Measurements from ENCODE around the gene KLHL14.

The KLHL14 gene

DNA sequence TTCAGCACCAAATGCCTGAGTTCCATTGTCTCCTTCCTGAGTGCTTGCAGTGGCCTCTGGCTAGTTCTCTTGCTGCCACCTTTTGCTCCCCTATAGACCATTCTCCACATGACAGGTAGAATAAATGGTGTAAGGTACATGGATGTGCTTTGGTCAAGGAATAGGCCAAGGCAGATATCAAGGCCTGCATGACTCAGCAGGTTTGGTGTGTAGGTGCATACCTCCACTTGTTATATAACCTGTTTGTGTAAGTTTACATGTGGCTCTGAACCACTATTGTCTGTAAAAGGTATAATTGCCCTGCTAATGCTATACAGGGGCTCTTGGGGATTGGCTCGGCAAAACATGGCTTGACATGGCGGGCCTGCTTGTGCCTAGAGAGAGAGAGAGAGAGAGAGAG, 143.5 kb downstream of the KLHL14 start:
- no peak for DNase-seq

DNA sequence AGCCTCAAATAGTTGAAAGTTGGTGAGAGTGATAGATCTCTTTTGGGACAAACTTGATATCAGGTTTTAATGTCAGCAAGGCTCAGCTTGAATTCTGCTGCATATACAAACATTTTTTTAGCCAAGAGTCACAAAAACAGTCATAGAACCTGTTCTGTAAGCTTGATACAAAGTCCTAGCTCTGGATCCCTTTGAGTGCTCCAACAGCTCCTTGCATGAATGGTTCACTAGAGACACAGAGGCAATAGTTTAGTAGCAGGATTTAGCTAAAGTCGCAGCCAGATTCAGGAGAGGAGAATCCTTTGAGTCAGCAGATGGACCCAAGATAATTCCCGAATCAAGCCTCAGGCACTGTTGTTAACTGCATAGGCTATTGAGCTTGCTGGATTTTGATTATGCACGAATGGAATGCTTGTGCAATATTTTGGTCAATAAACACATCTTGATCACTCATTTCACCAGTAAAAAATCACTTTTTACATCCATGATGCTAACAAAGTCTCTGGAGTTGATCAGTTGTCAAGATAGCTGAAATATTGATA, 148.6 kb downstream of the KLHL14 start:
- no peak for DNase-seq

DNA sequence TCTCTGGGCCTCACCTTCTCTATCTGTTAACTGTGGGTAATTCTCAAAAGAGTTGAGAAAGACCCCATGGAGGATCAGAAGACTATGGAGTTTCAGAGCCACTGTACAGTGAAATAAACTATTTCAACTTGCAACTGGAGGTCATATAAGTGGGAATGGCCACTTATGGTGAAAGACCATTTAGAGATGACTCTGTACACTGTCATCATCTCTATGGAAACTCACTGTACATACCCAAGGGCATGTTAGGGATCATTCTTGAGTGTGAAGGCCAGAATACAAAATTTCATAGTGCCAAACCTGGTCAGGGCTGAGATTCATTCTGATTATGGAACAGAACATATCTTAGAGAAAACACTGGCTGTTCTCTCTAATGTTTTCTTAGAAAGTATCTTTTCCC, 149.3 kb downstream of the KLHL14 start:
- DNase-seq: no peak
